Panc1 (cell line): Measurements from ENCODE around the gene AP5Z1. TPM values are rescaled to one million over a fixed set of nuclear protein-coding genes. Genes with fewer than 3 reads are reported as not detected.

Experiments used
- ATAC-seq: fragments of 200-7000 bp; cut with Tn5 transposase; 2 replicates; pipeline ENCODE4 v1.9.1; 2020; ENCODE audit warnings: mild to moderate bottlenecking, moderate library complexity
- BruUV-seq: library from RNA; stranded (reverse); fragments of 400-500 nt; replicated peaks from 2 replicates; lab custom pipeline; 2021; lab: Mats Ljungman, UMichigan
- CTCF ChIA-PET: fragments of 300-600 bp; sonication (Branson Sonifier 250); formaldehyde crosslinking; loops from one replicate; lab custom pipeline; 2022; ENCODE audit warnings: antibody characterized with exemption; lab: Charles Lee
- POLR2A ChIA-PET: fragments of 300-600 bp; sonication (Branson Sonifier 250); formaldehyde crosslinking; loops from one replicate; lab custom pipeline; 2022; ENCODE audit warnings: antibody characterized with exemption; lab: Charles Lee
- DNase-seq: peaks from one replicate; pipeline ENCODE4 v3.0.0-alpha.2; 2010; ENCODE audit warnings: low read depth, low spot score
- H3K27ac ChIP-seq: 2 replicates; pipeline ENCODE4 v1.5.1; 2011; ENCODE audit warnings: mild to moderate bottlenecking, low read length, inconsistent platforms
- H3K27me3 ChIP-seq: fragments of 200-500 bp; sonication (Bioruptor generic); 2 replicates; pipeline ENCODE4 v1.6.0; 2014; ENCODE audit warnings: low read length, inconsistent platforms; ENCODE audit not compliant: control insufficient read depth, insufficient read depth
- H3K36me3 ChIP-seq: fragments of 200-500 bp; sonication (Bioruptor generic); 2 replicates; pipeline ENCODE4 v1.5.1; 2014; ENCODE audit warnings: inconsistent platforms, mild to moderate bottlenecking, low read length, moderate library complexity; ENCODE audit not compliant: control insufficient read depth, insufficient read depth
- H3K4me1 ChIP-seq: 2 replicates; pipeline ENCODE4 v1.5.1; 2011; ENCODE audit warnings: inconsistent platforms, mild to moderate bottlenecking, low read length, moderate library complexity; ENCODE audit not compliant: control insufficient read depth, insufficient read depth
- H3K4me3 ChIP-seq, 2 experiments: 2 replicates each; pipeline ENCODE4 v1.5.1; 2011 to 2012; ENCODE audit warnings: low read depth in 2 of 2, low read length in 2 of 2, mild to moderate bottlenecking in 2 of 2, inconsistent platforms in 1 of 2, moderate library complexity in 1 of 2
- H3K9me3 ChIP-seq: fragments of 200-500 bp; sonication (Bioruptor generic); 2 replicates; pipeline ENCODE4 v1.5.1; 2014; ENCODE audit warnings: low read depth, mild to moderate bottlenecking, inconsistent platforms, low read length, moderate library complexity; ENCODE audit not compliant: control insufficient read depth, insufficient read depth
- CTCF ChIP-seq: fragments of 450-650 bp; IDR thresholded peaks from 2 replicates; pipeline ENCODE4 v1.5.1; 2017; ENCODE audit warnings: mild to moderate bottlenecking
- POLR2AphosphoS5 ChIP-seq: IDR thresholded peaks from 2 replicates; pipeline ENCODE4 v1.6.1; 2012; ENCODE audit warnings: mild to moderate bottlenecking, low read depth, low read length, moderate library complexity
- REST ChIP-seq, 2 experiments: IDR thresholded peaks; 2 replicates each; pipeline ENCODE4 v1.6.1; 2011 to 2012; ENCODE audit warnings: low read depth in 2 of 2, control low read depth in 1 of 2, low read length in 1 of 2, mild to moderate bottlenecking in 1 of 2, moderate library complexity in 1 of 2; ENCODE audit not compliant: insufficient read depth in 1 of 2
- SIN3A ChIP-seq: IDR thresholded peaks from 2 replicates; pipeline ENCODE4 v1.6.1; 2012; ENCODE audit warnings: low read depth, mild to moderate bottlenecking, low read length, moderate library complexity, borderline replicate concordance; ENCODE audit not compliant: insufficient read depth
- TCF7L2 ChIP-seq: IDR thresholded peaks from 2 replicates; pipeline ENCODE4 v1.6.1; 2011; ENCODE audit warnings: mild to moderate bottlenecking, low read depth, low read length, inconsistent platforms
- in situ Hi-C: cut with HindIII; loops from 2 replicates; pipeline ENCODE4 v1.10.0; 2016; ENCODE audit warnings: low sequenced_read_pairs, low pct_unique_long_range_greater_than_20kb
- intact Hi-C: fragments of 100-400 bp; cut with micrococcal nuclease; formaldehyde crosslinking; loops from one replicate; pipeline ENCODE4 v1.10.0; 2022; ENCODE audit not compliant: unreplicated experiment
- total RNA-seq: library from RNA; stranded (reverse); gene quantifications from one replicate; pipeline ENCODE4 v1.2.1, GENCODE V29; 2021; ENCODE audit not compliant: unreplicated experiment

The AP5Z1 gene
- total RNA-seq, 1 experiment from 2014 or later: 100.0 TPM

DNA sequence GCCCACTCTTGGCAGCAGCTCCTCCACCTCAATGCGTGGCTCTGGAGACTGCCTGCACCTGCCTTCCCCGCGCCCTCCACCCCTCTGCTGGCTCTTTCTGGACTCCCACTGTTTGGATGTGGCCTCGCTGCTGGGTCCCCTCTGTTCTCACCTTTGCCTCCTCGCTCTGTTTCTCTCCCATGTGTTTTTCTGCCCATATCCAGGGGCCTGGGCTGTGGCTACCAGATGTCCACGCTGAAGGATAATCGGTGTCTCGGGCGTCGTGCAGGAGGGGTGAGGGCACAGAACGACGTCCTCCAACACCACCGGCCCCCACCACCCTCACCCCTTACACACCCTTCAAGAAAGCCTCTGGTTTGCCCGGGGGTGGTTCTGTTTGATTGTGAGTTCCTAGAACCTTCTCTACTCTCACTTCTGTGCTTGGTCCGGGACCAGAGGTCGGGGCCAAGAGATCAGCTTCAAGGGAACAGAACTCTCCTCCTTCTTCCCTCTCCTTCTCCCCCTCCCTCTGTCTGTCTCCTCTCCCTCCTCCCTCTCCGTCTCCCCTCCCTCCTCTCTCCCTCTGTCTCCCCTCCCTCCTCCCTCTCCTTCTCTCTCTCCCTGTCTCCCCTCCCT is 31.7 kb downstream of the AP5Z1 start:
- H3K27me3 ChIP-seq: no peaks in the 10 kb centered on the region
- ChIA-PET CTCF (no interaction called here), POLR2A (no interaction called here)
- no peaks in the 10 kb centered on the region for H3K9me3 ChIP-seq
- DNase-seq (no peak), ATAC-seq (no peak; the same call in 1 of the 2 replicates)
- intact Hi-C loops: no loop called here
- H3K4me1 ChIP-seq: peaks cover 19% of the 10 kb centered on the region
- TF ChIP-seq POLR2AphosphoS5 (no peak), TCF7L2 (no peak), SIN3A (no peak), CTCF (no peak), REST (IDR thresholded peaks at IDR 0.05; ENCODE audit: insufficient read depth in 1 of 2, low read depth in 2 of 2, low read length in 1 of 2) (no peak)
- H3K4me3 ChIP-seq: no peak overlapping the region
- H3K36me3 ChIP-seq: no peaks in the 10 kb centered on the region
- no peak overlapping the region for H3K27ac ChIP-seq
- no TSS peak for BruUV-seq
- in situ Hi-C loops: no loop called here

DNA sequence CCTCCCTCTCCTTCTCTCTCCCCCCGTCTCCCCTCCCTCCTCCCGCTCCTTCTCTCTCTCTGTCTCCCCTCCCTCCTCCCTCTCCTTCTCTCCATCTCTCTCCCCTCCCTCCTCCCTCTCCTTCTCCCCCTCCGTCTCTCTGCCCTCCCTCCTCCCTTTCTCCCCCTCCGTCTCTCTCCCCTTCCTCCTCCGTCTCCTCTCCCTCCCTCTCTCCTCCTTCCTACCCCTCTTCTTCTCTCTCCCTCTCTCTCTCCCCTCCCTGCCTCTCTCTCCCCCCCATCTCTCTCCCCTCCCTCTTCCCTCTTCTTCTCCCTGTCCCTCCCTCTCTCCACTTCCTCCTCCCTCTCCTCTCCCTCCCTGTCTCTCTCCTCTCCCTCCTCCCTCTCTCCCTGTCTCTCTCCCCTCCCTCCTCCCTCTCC is 32.2 kb downstream of the AP5Z1 start:
- ATAC-seq (no peak), DNase-seq (no peak)
- Histone ChIP-seq H3K36me3 (no peaks in the 10 kb centered on the region), H3K27ac (no peak overlapping the region), H3K9me3 (no peaks in the 10 kb centered on the region), H3K4me3 (no peak overlapping the region), H3K27me3 (no peaks in the 10 kb centered on the region), H3K4me1 (peaks cover 19% of the 10 kb centered on the region)
- BruUV-seq: no TSS peak
- ChIA-PET POLR2A (interaction anchor here (0.6 kb wide), 1 partner anchor 239 kb away, joined by 20 read pairs; no protein-coding TSS in a partner anchor), CTCF (interaction anchor here (0.8 kb wide), 1 partner anchor 9 kb away, joined by 3 read pairs; no protein-coding TSS in a partner anchor)
- no peak for TF ChIP-seq POLR2AphosphoS5
- no peak for TF ChIP-seq REST (IDR thresholded peaks at IDR 0.05; ENCODE audit: insufficient read depth in 1 of 2, low read depth in 2 of 2, low read length in 1 of 2)
- TF ChIP-seq CTCF: no peak
- TF ChIP-seq TCF7L2: no peak
- no peak for TF ChIP-seq SIN3A
- in situ Hi-C loops (no loop called here), intact Hi-C loops (no loop called here)
